HCT116 (cell line): ENCODE results near the gene PRUNE1.

Experiments used
- CTCF ChIP-seq, 3 experiments: fragments of 200-600 bp in 1 of 3; sonication (generic) in 1 of 3; IDR thresholded peaks in 2 of 3; conservative IDR thresholded peaks in 1 of 3; 2 replicates each; pipeline ENCODE4 v1.5.1; 2012 to 2017; ENCODE audit warnings: low read depth in 2 of 3, low read length in 2 of 3, antibody characterized with exemption in 1 of 3, borderline replicate concordance in 1 of 3, control low read depth in 1 of 3, mild to moderate bottlenecking in 1 of 3, mixed read lengths in 1 of 3, mixed run types in 1 of 3, moderate library complexity in 1 of 3; ENCODE audit not compliant: insufficient read depth in 1 of 3
- EGR1 ChIP-seq: IDR thresholded peaks from 2 replicates; pipeline ENCODE4 v1.6.1; 2012; ENCODE audit warnings: low read depth
- EZH2 ChIP-seq: fragments of 200-600 bp; sonication (generic); IDR thresholded peaks from 2 replicates; pipeline ENCODE4 v1.6.1; 2017; ENCODE audit warnings: antibody characterized with exemption, mixed run types
- EZH2phosphoT487 ChIP-seq: fragments of 200-600 bp; IDR thresholded peaks from 2 replicates; pipeline ENCODE4 v1.6.1; 2018; ENCODE audit warnings: antibody characterized with exemption, borderline replicate concordance
- MAX ChIP-seq: IDR thresholded peaks from 2 replicates; pipeline ENCODE4 v1.6.1; 2012
- POLR2A ChIP-seq: IDR thresholded peaks from 2 replicates; pipeline ENCODE4 v1.7.0; 2011; ENCODE audit warnings: borderline replicate concordance; ENCODE audit not compliant: insufficient read depth, insufficient read length; ENCODE audit errors: extremely low read depth
- POLR2AphosphoS5 ChIP-seq: IDR thresholded peaks from 2 replicates; pipeline ENCODE4 v1.6.1; 2011; ENCODE audit warnings: mild to moderate bottlenecking, low read depth, low read length, moderate library complexity
- REST ChIP-seq: IDR thresholded peaks from 2 replicates; pipeline ENCODE4 v1.6.1; 2012; ENCODE audit warnings: low read depth
- SIN3A ChIP-seq: IDR thresholded peaks from 2 replicates; pipeline ENCODE4 v1.6.1; 2012; ENCODE audit warnings: low read depth
- ZBTB33 ChIP-seq: IDR thresholded peaks from 2 replicates; pipeline ENCODE4 v1.6.1; 2011; ENCODE audit warnings: mild to moderate bottlenecking, low read length, moderate library complexity; ENCODE audit not compliant: insufficient replicate concordance; ENCODE audit errors: extremely low read depth
- ZFX ChIP-seq: fragments of 450-650 bp; IDR thresholded peaks from 2 replicates; pipeline ENCODE4 v1.6.1; 2017
- ZNF274 ChIP-seq: fragments of 200-500 bp; sonication (Bioruptor generic); IDR thresholded peaks from 2 replicates; pipeline ENCODE4 v1.6.1; 2014; ENCODE audit warnings: mild to moderate bottlenecking, low read depth, low read length, inconsistent platforms

GRCh38 chr1:151001602-151002001, 6.6 kb upstream of the PRUNE1 start:
- no peak for TF ChIP-seq CTCF (IDR thresholded peaks at IDR 0.05 in 2 of 3, conservative IDR thresholded peaks at IDR 0.05 in 1 of 3; ENCODE audit: borderline replicate concordance in 1 of 3, insufficient read depth in 1 of 3, low read depth in 2 of 3, low read length in 2 of 3)
- TF ChIP-seq SIN3A = no peak
- TF ChIP-seq EZH2 = no peak
- no peak for TF ChIP-seq POLR2A
- TF ChIP-seq POLR2AphosphoS5 = no peak
- TF ChIP-seq REST = no peak
- TF ChIP-seq EZH2phosphoT487 = no peak
- TF ChIP-seq MAX = no peak
- TF ChIP-seq ZNF274 = no peak
- TF ChIP-seq ZBTB33 = no peak
- no peak for TF ChIP-seq EGR1
- no peak for TF ChIP-seq ZFX
